DOHH2 (cell line): ENCODE results near the gene ABCB8.

ENCODE experiments used
- CTCF ChIP-seq: fragments of 200-600 bp; sonication (generic); IDR thresholded peaks from one replicate; pipeline ENCODE4 v1.5.1; 2014; ENCODE audit warnings: antibody characterized with exemption, mild to moderate bottlenecking, low read depth, low read length; ENCODE audit not compliant: poor library complexity, severe bottlenecking
- EZH2phosphoT487 ChIP-seq: fragments of 200-600 bp; sonication (generic); IDR thresholded peaks from 2 replicates; pipeline ENCODE4 v1.6.1; 2017; ENCODE audit warnings: borderline replicate concordance, mild to moderate bottlenecking, antibody characterized with exemption, low read length, moderate library complexity, mixed read lengths

GRCh38 chr7:150982351-150982750 lies 45.9 kb upstream of the ABCB8 start:
- TF ChIP-seq CTCF (no peak), EZH2phosphoT487 (no peak)
